CD4-positive, CD25-positive, alpha-beta regulatory T cell (primary cell): ENCODE data around the gene MMEL1. TPM values are rescaled to one million over a fixed set of nuclear protein-coding genes. Genes with fewer than 3 reads are reported as not detected.

Experiments
- ATAC-seq, 2 donors: fragments of 150-1000 bp; cut with Tn5 transposase; one replicate each; pipeline ENCODE4 v1.10.0; 2021; ENCODE audit warnings: low read depth in 2 of 2, moderate number of reproducible peaks in 2 of 2, moderate library complexity in 1 of 2
- DNase-seq, 3 donors: peaks; one replicate each; pipeline versions ENCODE4 v3.0.0 to v3.0.0-alpha.2; 2012 to 2022; ENCODE audit warnings: mixed read lengths in 1 of 3
- H3K27ac ChIP-seq: one replicate; pipeline ENCODE4 v1.7.0; 2013; ENCODE audit warnings: mild to moderate bottlenecking, low read length; ENCODE audit not compliant: insufficient read depth, poor library complexity, severe bottlenecking
- H3K27me3 ChIP-seq: one replicate; pipeline ENCODE4 v1.7.0; 2013; ENCODE audit warnings: low read length; ENCODE audit not compliant: control insufficient read depth, insufficient read depth
- H3K36me3 ChIP-seq: one replicate; pipeline ENCODE4 v1.7.0; 2013; ENCODE audit warnings: mild to moderate bottlenecking, low read length, moderate library complexity; ENCODE audit not compliant: control insufficient read depth, insufficient read depth
- H3K4me1 ChIP-seq: 2 replicates; pipeline ENCODE4 v1.7.0; 2013; ENCODE audit warnings: mild to moderate bottlenecking, low read length; ENCODE audit not compliant: insufficient read depth, control insufficient read depth, poor library complexity, severe bottlenecking
- H3K4me3 ChIP-seq: one replicate; pipeline ENCODE4 v1.7.0; 2013; ENCODE audit warnings: low read depth, mild to moderate bottlenecking, low read length, moderate library complexity
- H3K9me3 ChIP-seq, 2 experiments: 1 replicate in 1 of 2; 2 replicates in 1 of 2; pipeline ENCODE4 v1.7.0; 2013; ENCODE audit warnings: low read length in 2 of 2, mild to moderate bottlenecking in 1 of 2, moderate library complexity in 1 of 2; ENCODE audit not compliant: control insufficient read depth in 2 of 2
- H3K27ac Mint-ChIP-seq, 3 donors: one replicate each; pipeline ENCODE4 v1.8.0; 2020 to 2022; ENCODE audit warnings: mild to moderate bottlenecking in 3 of 3, mixed read lengths in 3 of 3, moderate library complexity in 2 of 3
- H3K27me3 Mint-ChIP-seq: one replicate; pipeline ENCODE4 v1.8.0; 2022; ENCODE audit warnings: mild to moderate bottlenecking, mixed read lengths
- H3K36me3 Mint-ChIP-seq: one replicate; pipeline ENCODE4 v1.8.0; 2020; ENCODE audit warnings: mixed read lengths
- H3K4me1 Mint-ChIP-seq, 4 donors: one replicate each; pipeline ENCODE4 v1.8.0; 2020 to 2022; ENCODE audit warnings: mixed read lengths in 4 of 4, mild to moderate bottlenecking in 1 of 4
- H3K4me3 Mint-ChIP-seq, 4 donors: one replicate each; pipeline ENCODE4 v1.8.0; 2020 to 2022; ENCODE audit warnings: mild to moderate bottlenecking in 4 of 4, mixed read lengths in 4 of 4, moderate library complexity in 3 of 4
- H3K9me3 Mint-ChIP-seq, 7 donors: one replicate each; pipeline ENCODE4 v1.8.0; 2020 to 2022; ENCODE audit warnings: mixed read lengths in 7 of 7, mild to moderate bottlenecking in 3 of 7, moderate library complexity in 2 of 7
- polyA plus RNA-seq, 4 donors: library from polyadenylated mRNA; unstranded; fragments of 300-500 nt; fragmentation: Illumina TruSeq; gene quantifications; one replicate each; pipeline ENCODE4 v1.2.3, GENCODE V29; 2021
- total RNA-seq: library from RNA; stranded (reverse); gene quantifications from one replicate; pipeline ENCODE4 v1.2.3, GENCODE V29; 2022

MMEL1 gene
- total and polyA plus RNA-seq, 5 donors from 2014 or later = 0.79 to 18.1 (median 15.2) TPM

GRCh38 chr1:2567083-2567679, 65.6 kb downstream of the MMEL1 start:
- Mint-ChIP-seq H3K9me3 (no peaks in the 10 kb centered on the region), H3K36me3 (no peaks in the 10 kb centered on the region), H3K4me3 (no peak overlapping the region), H3K27ac (no peak overlapping the region), H3K27me3 (no peaks in the 10 kb centered on the region), H3K4me1 (peaks cover 0 to 3% (median under 1%) of the 10 kb centered on the region in 4 donors)
- no peak overlapping the region for H3K27ac ChIP-seq
- H3K27me3 ChIP-seq = no peaks in the 10 kb centered on the region
- peaks cover 11% of the 10 kb centered on the region for H3K36me3 ChIP-seq
- no peaks in the 10 kb centered on the region for H3K9me3 ChIP-seq
- no peak for ATAC-seq
- H3K4me1 ChIP-seq = no peaks in the 10 kb centered on the region
- no peak overlapping the region for H3K4me3 ChIP-seq
- no peak for DNase-seq

- no peaks in the 10 kb centered on the region for H3K4me1 ChIP-seq
- Mint-ChIP-seq H3K4me3 (no peak overlapping the region), H3K27me3 (no peaks in the 10 kb centered on the region), H3K36me3 (peaks cover under 1% of the 10 kb centered on the region), H3K4me1 (peaks cover 0 to 4% (median under 1%) of the 10 kb centered on the region in 4 donors), H3K9me3 (no peaks in the 10 kb centered on the region), H3K27ac (peak overlapping the region in 1 of 3 donors; percentile 14)
- DNase-seq (no peak), ATAC-seq (no peak)
- H3K27me3 ChIP-seq = no peaks in the 10 kb centered on the region
- no peak overlapping the region for H3K4me3 ChIP-seq
- H3K36me3 ChIP-seq = peaks cover 19% of the 10 kb centered on the region
- H3K27ac ChIP-seq = no peak overlapping the region
- no peaks in the 10 kb centered on the region for H3K9me3 ChIP-seq
Observed at GRCh38 chr1:2566101-2567045, 66.4 kb downstream of the MMEL1 start.

- ATAC-seq (no peak), DNase-seq (no peak)
- peaks cover 4% of the 10 kb centered on the region for H3K36me3 Mint-ChIP-seq
- H3K27ac Mint-ChIP-seq = peak overlapping the region in 2 of 3 donors; percentile 71 to 77
- H3K4me1 Mint-ChIP-seq = peaks cover 0 to 11% (median 1%) of the 10 kb centered on the region in 4 donors
- H3K27ac ChIP-seq = no peak overlapping the region
- peaks cover 26% of the 10 kb centered on the region for H3K36me3 ChIP-seq
- H3K4me1 ChIP-seq = peaks cover 6% of the 10 kb centered on the region
- H3K4me3 Mint-ChIP-seq = no peak overlapping the region
- H3K4me3 ChIP-seq = no peak overlapping the region
- H3K27me3 Mint-ChIP-seq = no peaks in the 10 kb centered on the region
- H3K9me3 ChIP-seq = no peaks in the 10 kb centered on the region
- no peaks in the 10 kb centered on the region for H3K27me3 ChIP-seq
- no peaks in the 10 kb centered on the region for H3K9me3 Mint-ChIP-seq
Observed at GRCh38 chr1:2564815-2565374, 67.9 kb downstream of the MMEL1 start.

GRCh38 chr1:2564006-2564814, 68.6 kb downstream of the MMEL1 start:
- H3K27ac Mint-ChIP-seq = peak overlapping the region in 1 of 3 donors; percentile 58

GRCh38 chr1:2563205-2563604, 69.6 kb downstream of the MMEL1 start:
- ATAC-seq (no peak), DNase-seq (no peak)
- no peak overlapping the region for H3K27ac ChIP-seq
- no peak overlapping the region for H3K4me3 ChIP-seq
- H3K4me1 Mint-ChIP-seq = peaks cover 0 to 22% (median 1%) of the 10 kb centered on the region in 4 donors
- H3K36me3 Mint-ChIP-seq = peaks cover 4% of the 10 kb centered on the region
- no peaks in the 10 kb centered on the region for H3K27me3 Mint-ChIP-seq
- no peaks in the 10 kb centered on the region for H3K9me3 ChIP-seq
- H3K4me1 ChIP-seq = peaks cover 22% of the 10 kb centered on the region
- H3K36me3 ChIP-seq = peaks cover 33% of the 10 kb centered on the region
- no peaks in the 10 kb centered on the region for H3K27me3 ChIP-seq
- peak overlapping the region in 1 of 3 donors; percentile 51 for H3K27ac Mint-ChIP-seq
- peak overlapping the region in 1 of 4 donors; percentile 69 for H3K4me3 Mint-ChIP-seq
- H3K9me3 Mint-ChIP-seq = no peaks in the 10 kb centered on the region

More at GRCh38 chr1:2564006-2564814, 68.6 kb downstream of the MMEL1 start:
- H3K4me3 Mint-ChIP-seq = peak overlapping the region in 2 of 4 donors; percentile 59 to 69
- H3K9me3 Mint-ChIP-seq = no peaks in the 10 kb centered on the region
- Histone ChIP-seq H3K4me3 (no peak overlapping the region), H3K9me3 (no peaks in the 10 kb centered on the region), H3K27ac (no peak overlapping the region), H3K36me3 (peaks cover 28% of the 10 kb centered on the region), H3K27me3 (no peaks in the 10 kb centered on the region), H3K4me1 (peaks cover 12% of the 10 kb centered on the region)
- no peak for DNase-seq
- ATAC-seq = no peak
- peaks cover 0 to 13% (median 1%) of the 10 kb centered on the region in 4 donors for H3K4me1 Mint-ChIP-seq
- H3K36me3 Mint-ChIP-seq = peaks cover 4% of the 10 kb centered on the region
- H3K27me3 Mint-ChIP-seq = no peaks in the 10 kb centered on the region

- Histone ChIP-seq H3K27me3 (no peaks in the 10 kb centered on the region), H3K9me3 (no peaks in the 10 kb centered on the region), H3K4me1 (peaks cover 32% of the 10 kb centered on the region), H3K27ac (peak overlapping the region; percentile 23), H3K4me3 (no peak overlapping the region), H3K36me3 (peaks cover 34% of the 10 kb centered on the region)
- Mint-ChIP-seq H3K4me3 (peak overlapping the region in 1 of 4 donors; percentile 10), H3K36me3 (peaks cover 4% of the 10 kb centered on the region), H3K27ac (peak overlapping the region in 1 of 3 donors; percentile 52), H3K9me3 (no peaks in the 10 kb centered on the region), H3K27me3 (no peaks in the 10 kb centered on the region), H3K4me1 (peaks cover 0 to 32% (median 1%) of the 10 kb centered on the region in 4 donors)
- ATAC-seq (peak in 1 of 2 donors; percentile 39), DNase-seq (no peak)
Observed at GRCh38 chr1:2561898-2562895, 70.6 kb downstream of the MMEL1 start.
